Mesenchymal stem cell (in vitro differentiated cells and primary cell): ENCODE measurements around the gene USP31.

ENCODE experiments used
- DNase-seq: peaks from one replicate; pipeline ENCODE4 v3.0.0-alpha.2; 2013
- H2AFZ ChIP-seq: one replicate; pipeline ENCODE4 v1.6.1; 2013; ENCODE audit warnings: low read depth, mild to moderate bottlenecking, control low read depth, inconsistent platforms, low read length, moderate library complexity
- H2AK5ac ChIP-seq: 2 replicates; pipeline ENCODE4 v1.6.1; 2013; ENCODE audit warnings: low read length, moderate library complexity, mild to moderate bottlenecking, inconsistent platforms; ENCODE audit not compliant: severe bottlenecking
- H2BK120ac ChIP-seq: one replicate; pipeline ENCODE4 v1.6.1; 2013; ENCODE audit warnings: low read depth, mild to moderate bottlenecking, inconsistent platforms, low read length, moderate library complexity
- H2BK12ac ChIP-seq, 2 experiments: one replicate each; pipeline ENCODE4 v1.6.1; 2013; ENCODE audit warnings: inconsistent platforms in 2 of 2, low read length in 2 of 2, mild to moderate bottlenecking in 2 of 2, moderate library complexity in 2 of 2, control low read depth in 1 of 2
- H2BK15ac ChIP-seq: one replicate; pipeline ENCODE4 v1.6.1; 2013; ENCODE audit warnings: mild to moderate bottlenecking, low read depth, inconsistent platforms; ENCODE audit not compliant: poor library complexity, severe bottlenecking
- H2BK5ac ChIP-seq: 2 replicates; pipeline ENCODE4 v1.6.1; 2013; ENCODE audit warnings: low read depth, mild to moderate bottlenecking, low read length, control low read depth, inconsistent platforms; ENCODE audit not compliant: poor library complexity, severe bottlenecking
- H3K14ac ChIP-seq, 2 experiments: one replicate each; pipeline ENCODE4 v1.6.1; 2013; ENCODE audit warnings: inconsistent platforms in 2 of 2, low read length in 2 of 2, control low read depth in 1 of 2, mild to moderate bottlenecking in 1 of 2, moderate library complexity in 1 of 2
- H3K18ac ChIP-seq, 2 experiments: one replicate each; pipeline ENCODE4 v1.6.1; 2013; ENCODE audit warnings: inconsistent platforms in 2 of 2, low read length in 2 of 2, control low read depth in 1 of 2, low read depth in 1 of 2, mild to moderate bottlenecking in 1 of 2
- H3K23ac ChIP-seq, 2 experiments: one replicate each; pipeline ENCODE4 v1.6.1; 2013; ENCODE audit warnings: inconsistent platforms in 2 of 2, low read length in 2 of 2, mild to moderate bottlenecking in 2 of 2, moderate library complexity in 2 of 2, control low read depth in 1 of 2
- H3K27ac ChIP-seq: 2 replicates; pipeline ENCODE4 v1.5.1; 2013; ENCODE audit warnings: mild to moderate bottlenecking, moderate library complexity, low read length, control low read depth, inconsistent platforms; ENCODE audit not compliant: poor library complexity, severe bottlenecking
- H3K27me3 ChIP-seq, 2 experiments: 2 replicates each; pipeline versions ENCODE4 v1.6.1 to v1.7.0; 2013; ENCODE audit warnings: low read length in 2 of 2, mild to moderate bottlenecking in 2 of 2, moderate library complexity in 2 of 2, control low read depth in 1 of 2, inconsistent platforms in 1 of 2; ENCODE audit not compliant: control insufficient read depth in 1 of 2, insufficient read depth in 1 of 2
- H3K36me3 ChIP-seq, 2 experiments: 2 replicates each; pipeline versions ENCODE4 v1.6.1 to v1.7.0; 2013; ENCODE audit warnings: low read length in 2 of 2, control low read depth in 1 of 2, inconsistent platforms in 1 of 2, low read depth in 1 of 2, mild to moderate bottlenecking in 1 of 2; ENCODE audit not compliant: insufficient read depth in 2 of 2, control insufficient read depth in 1 of 2
- H3K4ac ChIP-seq, 2 experiments: one replicate each; pipeline ENCODE4 v1.6.1; 2013; ENCODE audit warnings: inconsistent platforms in 2 of 2, low read length in 2 of 2, mild to moderate bottlenecking in 2 of 2, moderate library complexity in 2 of 2, control low read depth in 1 of 2, low read depth in 1 of 2
- H3K4me1 ChIP-seq: 2 replicates; pipeline ENCODE4 v1.6.1; 2013; ENCODE audit warnings: low read depth, low read length, control low read depth; ENCODE audit not compliant: control insufficient read depth, insufficient read depth
- H3K4me2 ChIP-seq: 2 replicates; pipeline ENCODE4 v1.6.1; 2013; ENCODE audit warnings: low read length, mild to moderate bottlenecking, inconsistent platforms; ENCODE audit not compliant: poor library complexity, severe bottlenecking
- H3K4me3 ChIP-seq, 2 experiments: 2 replicates each; pipeline versions ENCODE4 v1.5.1 to v1.7.0; 2013; ENCODE audit warnings: low read length in 2 of 2, mild to moderate bottlenecking in 2 of 2, control low read depth in 1 of 2, low read depth in 1 of 2; ENCODE audit not compliant: insufficient read depth in 1 of 2
- H3K79me1 ChIP-seq: replicated peaks from 2 replicates; pipeline ENCODE4 v1.6.1; 2013; ENCODE audit warnings: mild to moderate bottlenecking, control low read depth, low read length, inconsistent platforms; ENCODE audit not compliant: poor library complexity, severe bottlenecking
- H3K9ac ChIP-seq: 2 replicates; pipeline ENCODE4 v1.7.0; 2013; ENCODE audit warnings: mild to moderate bottlenecking, low read length, moderate library complexity
- H3K9me3 ChIP-seq: 2 replicates; pipeline ENCODE4 v1.7.0; 2013; ENCODE audit warnings: mild to moderate bottlenecking, low read length; ENCODE audit not compliant: control insufficient read depth
- H4K8ac ChIP-seq: one replicate; pipeline ENCODE4 v1.6.1; 2013; ENCODE audit warnings: inconsistent platforms, mild to moderate bottlenecking, low read length, moderate library complexity
- H4K91ac ChIP-seq: one replicate; pipeline ENCODE4 v1.6.1; 2013; ENCODE audit warnings: mild to moderate bottlenecking, low read length, inconsistent platforms
- WGBS: methylation state at CpG from one replicate; pipeline ENCODE4 v1.1.7; 2013; ENCODE audit warnings: mixed read lengths; 5-methylcytosine and 5-hydroxymethylcytosine counted together

The USP31 gene

DNA sequence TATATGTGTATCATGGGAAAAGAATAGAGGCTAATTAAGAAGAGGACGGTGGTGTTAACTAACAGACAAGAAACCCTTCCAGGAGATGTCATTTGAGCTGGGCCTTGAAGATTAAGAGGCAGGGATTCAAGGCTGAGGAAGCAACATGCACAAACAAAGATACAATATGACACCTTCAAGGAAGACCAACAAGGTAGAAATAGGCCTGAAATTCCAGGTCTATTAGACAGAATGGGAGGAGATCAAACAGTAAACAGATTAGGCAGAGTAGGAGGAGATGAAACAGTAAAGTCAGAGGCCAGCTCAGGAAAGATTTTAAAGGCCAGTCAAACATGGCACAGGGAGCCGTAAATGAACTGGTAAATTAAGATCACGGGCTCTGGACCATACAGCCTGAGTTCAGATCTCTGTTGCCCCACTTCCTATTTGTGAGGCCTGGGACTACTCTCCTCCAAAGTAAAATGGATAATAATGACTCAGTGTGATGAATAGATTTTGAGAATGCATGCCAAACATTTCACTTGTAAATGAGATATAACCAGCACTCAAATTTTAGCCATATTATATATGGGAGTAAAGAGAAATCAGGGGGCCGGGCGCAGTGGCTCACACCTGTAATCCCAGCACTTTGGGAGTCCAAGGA lies 38.9 kb downstream of the USP31 start:
- H2BK5ac ChIP-seq: no peak overlapping the region
- no peak overlapping the region for H3K27ac ChIP-seq
- H3K4ac ChIP-seq: no peak overlapping the region
- H4K8ac ChIP-seq: no peak overlapping the region
- H3K27me3 ChIP-seq: no peaks in the 10 kb centered on the region
- H3K9ac ChIP-seq: no peak overlapping the region
- no peak overlapping the region for H2BK120ac ChIP-seq
- H3K23ac ChIP-seq: no peak overlapping the region
- peaks cover 4 to 21% of the 10 kb centered on the region in 2 experiments for H3K36me3 ChIP-seq
- no peaks in the 10 kb centered on the region for H3K9me3 ChIP-seq
- no peak overlapping the region for H3K18ac ChIP-seq
- no peak overlapping the region for H3K4me3 ChIP-seq
- H2BK12ac ChIP-seq: no peak overlapping the region
- H3K79me1 ChIP-seq: peaks cover 32% of the 10 kb centered on the region
- H3K4me1 ChIP-seq: no peaks in the 10 kb centered on the region
- DNase-seq: no peak
- no peak overlapping the region for H2AFZ ChIP-seq
- no peak overlapping the region for H2AK5ac ChIP-seq
- H4K91ac ChIP-seq: no peak overlapping the region
- no peak overlapping the region for H3K14ac ChIP-seq
- H2BK15ac ChIP-seq: no peak overlapping the region
- H3K4me2 ChIP-seq: no peak overlapping the region
- 97% methylated on average over 5 of the region's 5 CpGs for WGBS

DNA sequence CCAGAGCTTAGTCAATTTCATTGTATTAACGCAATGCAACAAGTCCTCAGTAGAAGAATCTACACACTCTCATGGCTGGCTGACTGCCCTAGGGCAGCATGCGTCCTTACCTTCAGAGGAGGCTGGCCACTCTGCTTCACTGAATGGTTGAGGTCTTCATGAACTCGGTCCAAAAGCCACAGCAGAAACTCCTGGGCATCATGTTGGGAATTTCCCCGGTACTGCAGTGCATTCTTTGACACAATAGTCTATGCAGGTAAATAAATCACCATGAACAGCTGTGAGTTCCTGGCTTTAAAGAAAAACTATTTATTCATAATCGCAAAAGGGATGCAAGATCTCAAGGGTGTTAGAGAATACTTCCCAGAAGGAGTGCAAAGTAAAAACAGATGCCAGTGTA lies 41.3 kb downstream of the USP31 start:
- Histone ChIP-seq H2AK5ac (no peak overlapping the region), H3K79me1 (peaks cover 25% of the 10 kb centered on the region)

DNA sequence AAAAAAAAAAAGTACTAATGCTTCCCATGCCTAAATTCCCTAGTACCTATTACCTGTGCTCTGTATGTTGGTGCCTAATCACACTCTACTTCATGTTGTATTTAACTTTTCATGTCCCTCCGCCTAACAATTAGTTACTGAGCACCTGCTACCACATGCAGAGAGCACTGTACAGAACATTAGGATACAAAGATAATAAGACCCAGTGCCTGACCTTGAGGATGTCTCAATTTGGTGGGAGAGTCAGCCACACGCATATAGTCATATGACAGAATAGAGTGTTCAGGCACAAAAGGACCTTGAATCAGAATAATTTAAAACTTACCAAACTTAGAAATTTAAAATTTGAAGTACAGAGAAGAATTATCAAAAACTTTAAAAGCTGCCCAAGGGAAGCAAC lies 42.1 kb downstream of the USP31 start:
- Histone ChIP-seq H3K18ac (no peak overlapping the region), H3K14ac (no peak overlapping the region), H4K91ac (no peak overlapping the region), H3K9ac (no peak overlapping the region), H2BK15ac (no peak overlapping the region), H3K4me3 (no peak overlapping the region), H2AFZ (no peak overlapping the region), H3K27me3 (no peaks in the 10 kb centered on the region), H4K8ac (no peak overlapping the region), H3K4ac (no peak overlapping the region), H2BK5ac (no peak overlapping the region), H3K79me1 (peaks cover 24% of the 10 kb centered on the region), H3K4me2 (no peak overlapping the region), H3K9me3 (no peaks in the 10 kb centered on the region), H2BK120ac (no peak overlapping the region), H3K36me3 (peaks cover 4 to 34% of the 10 kb centered on the region in 2 experiments), H3K4me1 (no peaks in the 10 kb centered on the region), H2AK5ac (no peak overlapping the region), H3K27ac (no peak overlapping the region), H3K23ac (no peak overlapping the region), H2BK12ac (no peak overlapping the region)
- WGBS: 89% methylated on average over 1 of the region's 2 CpGs
- no peak for DNase-seq

More for the DNA sequence above, 41.3 kb downstream of the USP31 start:
- no peak overlapping the region for H2BK15ac ChIP-seq
- no peak for DNase-seq
- no peak overlapping the region for H3K14ac ChIP-seq
- H2BK5ac ChIP-seq: no peak overlapping the region
- peaks cover 4 to 34% of the 10 kb centered on the region in 2 experiments for H3K36me3 ChIP-seq
- no peak overlapping the region for H4K91ac ChIP-seq
- H3K18ac ChIP-seq: no peak overlapping the region
- H3K4me2 ChIP-seq: no peak overlapping the region
- H4K8ac ChIP-seq: no peak overlapping the region
- no peak overlapping the region for H3K9ac ChIP-seq
- no peak overlapping the region for H3K27ac ChIP-seq
- no peak overlapping the region for H3K4ac ChIP-seq
- H2AFZ ChIP-seq: no peak overlapping the region
- H3K4me3 ChIP-seq: no peak overlapping the region
- H3K27me3 ChIP-seq: no peaks in the 10 kb centered on the region
- no peaks in the 10 kb centered on the region for H3K9me3 ChIP-seq
- no peak overlapping the region for H2BK120ac ChIP-seq
- 93% methylated on average over 4 of the region's 5 CpGs for WGBS
- no peak overlapping the region for H3K23ac ChIP-seq
- H3K4me1 ChIP-seq: no peaks in the 10 kb centered on the region
- no peak overlapping the region for H2BK12ac ChIP-seq

DNA sequence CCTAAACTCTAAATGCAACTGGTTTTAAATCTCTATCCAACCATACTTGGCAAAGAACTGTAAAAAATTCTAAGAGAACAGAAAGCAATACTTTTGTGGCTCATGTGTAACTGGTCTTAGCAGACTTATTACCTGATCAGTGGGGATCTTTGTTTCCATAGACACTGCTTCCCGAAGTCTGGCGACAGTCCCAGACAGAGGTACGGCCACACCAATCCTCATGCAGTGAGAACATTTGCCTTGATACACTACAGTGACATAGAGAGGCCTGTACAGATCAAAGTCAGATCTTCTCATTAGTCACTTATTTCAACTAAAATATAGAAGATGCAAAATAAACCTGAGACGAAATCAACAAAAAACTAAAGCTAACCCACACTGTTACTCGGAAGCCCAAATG lies 43.9 kb downstream of the USP31 start:
- Histone ChIP-seq H3K4me3 (no peak overlapping the region), H3K4me2 (no peak overlapping the region), H3K18ac (no peak overlapping the region), H3K23ac (no peak overlapping the region), H2AK5ac (no peak overlapping the region), H3K4ac (no peak overlapping the region), H2BK5ac (no peak overlapping the region), H3K9ac (no peak overlapping the region), H3K27me3 (no peaks in the 10 kb centered on the region), H3K14ac (no peak overlapping the region), H2BK12ac (no peak overlapping the region), H4K91ac (no peak overlapping the region), H4K8ac (no peak overlapping the region), H3K4me1 (no peaks in the 10 kb centered on the region), H2AFZ (no peak overlapping the region), H3K27ac (no peak overlapping the region), H2BK120ac (no peak overlapping the region), H2BK15ac (no peak overlapping the region), H3K36me3 (peaks cover 4 to 52% of the 10 kb centered on the region in 2 experiments), H3K79me1 (peaks cover 21% of the 10 kb centered on the region), H3K9me3 (no peaks in the 10 kb centered on the region)
- DNase-seq: no peak
- WGBS: 98% methylated on average over 5 of the region's 5 CpGs
